H9 (cell line): ENCODE data around the gene RASGRP4. TPM values are rescaled to one million over a fixed set of nuclear protein-coding genes. Genes with fewer than 3 reads are reported as not detected.
A peak's percentile ranks its signal among the peaks of the same experiment; 100 is the strongest.

Experiments
- DNase-seq: peaks from one replicate; pipeline ENCODE4 v3.0.0-alpha.2; 2017
- H2AFZ ChIP-seq: one replicate; pipeline ENCODE4 v1.6.1; 2013; ENCODE audit warnings: mild to moderate bottlenecking, low read length, control low read depth, moderate library complexity
- H2AK5ac ChIP-seq: 2 replicates; pipeline ENCODE4 v1.6.1; 2013; ENCODE audit warnings: low read length, control low read depth, mixed read lengths; ENCODE audit not compliant: insufficient read length
- H2BK120ac ChIP-seq: one replicate; pipeline ENCODE4 v1.6.1; 2013; ENCODE audit warnings: low read depth, mild to moderate bottlenecking, low read length, control low read depth, inconsistent platforms; ENCODE audit not compliant: poor library complexity, severe bottlenecking
- H2BK12ac ChIP-seq: 2 replicates; pipeline ENCODE4 v1.6.1; 2013; ENCODE audit warnings: low read length, control low read depth, mixed read lengths, low read depth; ENCODE audit not compliant: insufficient read length
- H2BK15ac ChIP-seq: 2 replicates; pipeline ENCODE4 v1.6.1; 2013; ENCODE audit warnings: low read depth, low read length, control low read depth
- H2BK20ac ChIP-seq: one replicate; pipeline ENCODE4 v1.6.1; 2013; ENCODE audit warnings: low read depth, mild to moderate bottlenecking, low read length, control low read depth, inconsistent platforms; ENCODE audit not compliant: poor library complexity, severe bottlenecking
- H2BK5ac ChIP-seq: 2 replicates; pipeline ENCODE4 v1.6.1; 2013; ENCODE audit warnings: low read length, control low read depth, mixed read lengths; ENCODE audit not compliant: insufficient read length
- H3K14ac ChIP-seq: 2 replicates; pipeline ENCODE4 v1.6.1; 2013; ENCODE audit warnings: low read length, control low read depth; ENCODE audit not compliant: insufficient read depth
- H3K18ac ChIP-seq: 2 replicates; pipeline ENCODE4 v1.6.1; 2013; ENCODE audit warnings: low read depth, mild to moderate bottlenecking, mixed read lengths, low read length, control low read depth; ENCODE audit not compliant: insufficient read length
- H3K23ac ChIP-seq: 2 replicates; pipeline ENCODE4 v1.6.1; 2013; ENCODE audit warnings: low read length, control low read depth, mixed read lengths, low read depth; ENCODE audit not compliant: insufficient read length
- H3K23me2 ChIP-seq: 2 replicates; pipeline ENCODE4 v1.6.1; 2013; ENCODE audit warnings: low read depth, mild to moderate bottlenecking, mixed read lengths, low read length, control low read depth; ENCODE audit not compliant: insufficient read length, poor library complexity, severe bottlenecking
- H3K27ac ChIP-seq: 2 replicates; pipeline ENCODE4 v1.5.1; 2013; ENCODE audit warnings: low read length, control low read depth, mixed read lengths, low read depth; ENCODE audit not compliant: insufficient read length
- H3K27me3 ChIP-seq: 2 replicates; pipeline ENCODE4 v1.6.1; 2013; ENCODE audit warnings: low read length, control low read depth, inconsistent platforms; ENCODE audit not compliant: insufficient read depth
- H3K4ac ChIP-seq: 2 replicates; pipeline ENCODE4 v1.6.1; 2013; ENCODE audit warnings: low read depth, mild to moderate bottlenecking, control low read depth, inconsistent platforms, low read length, moderate library complexity
- H3K4me1 ChIP-seq: 2 replicates; pipeline ENCODE4 v1.6.1; 2013; ENCODE audit warnings: low read length, control low read depth, inconsistent platforms; ENCODE audit not compliant: insufficient read depth
- H3K4me2 ChIP-seq: 2 replicates; pipeline ENCODE4 v1.6.1; 2013; ENCODE audit warnings: low read length, control low read depth, mixed read lengths; ENCODE audit not compliant: insufficient read length, insufficient read depth
- H3K56ac ChIP-seq: 2 replicates; pipeline ENCODE4 v1.6.1; 2013; ENCODE audit warnings: low read depth, mild to moderate bottlenecking, mixed read lengths, low read length, control low read depth; ENCODE audit not compliant: insufficient read length
- H3K79me1 ChIP-seq: 2 replicates; pipeline ENCODE4 v1.6.1; 2013; ENCODE audit warnings: low read depth, mild to moderate bottlenecking, moderate library complexity, low read length, control low read depth, inconsistent platforms; ENCODE audit not compliant: insufficient read depth, poor library complexity, severe bottlenecking
- H3K79me2 ChIP-seq: 2 replicates; pipeline ENCODE4 v1.6.1; 2013; ENCODE audit warnings: low read length, control low read depth, inconsistent platforms; ENCODE audit not compliant: insufficient read depth
- H3K9ac ChIP-seq: 2 replicates; pipeline ENCODE4 v1.6.1; 2013; ENCODE audit warnings: low read length, control low read depth, mixed read lengths; ENCODE audit not compliant: insufficient read length; ENCODE audit errors: extremely low read depth
- H3K9me3 ChIP-seq: one replicate; pipeline ENCODE4 v1.6.1; 2013; ENCODE audit warnings: low read depth, low read length, inconsistent platforms; ENCODE audit not compliant: control insufficient read depth
- H3T11ph ChIP-seq: one replicate; pipeline ENCODE4 v1.6.1; 2013; ENCODE audit warnings: mild to moderate bottlenecking, low read length, control low read depth, inconsistent platforms
- H4K20me1 ChIP-seq: one replicate; pipeline ENCODE4 v1.6.1; 2013; ENCODE audit not compliant: control insufficient read depth, insufficient read length, insufficient read depth
- H4K5ac ChIP-seq: 2 replicates; pipeline ENCODE4 v1.6.1; 2013; ENCODE audit warnings: low read depth, mild to moderate bottlenecking, mixed read lengths, low read length, control low read depth; ENCODE audit not compliant: insufficient read length
- H4K8ac ChIP-seq: replicated peaks from 2 replicates; pipeline ENCODE4 v1.6.1; 2013; ENCODE audit warnings: low read length, control low read depth, mixed read lengths, low read depth; ENCODE audit not compliant: insufficient read length
- H4K91ac ChIP-seq: 2 replicates; pipeline ENCODE4 v1.6.1; 2013; ENCODE audit warnings: low read depth, mild to moderate bottlenecking, moderate library complexity, mixed read lengths, low read length, control low read depth; ENCODE audit not compliant: insufficient read length
- H3K27ac Mint-ChIP-seq, 3 experiments: 2 replicates in 2 of 3; 3 replicates in 1 of 3; pipeline ENCODE4 v1.8.0; 2020 to 2021; ENCODE audit warnings: mixed read lengths in 3 of 3, mild to moderate bottlenecking in 1 of 3, moderate library complexity in 1 of 3
- H3K27me3 Mint-ChIP-seq: 2 replicates; pipeline ENCODE4 v1.8.0; 2021; ENCODE audit warnings: low read depth, mild to moderate bottlenecking, moderate library complexity, mixed read lengths
- H3K36me3 Mint-ChIP-seq, 3 experiments: 2 replicates in 2 of 3; 3 replicates in 1 of 3; pipeline ENCODE4 v1.8.0; 2020 to 2021; ENCODE audit warnings: low read depth in 3 of 3, mixed read lengths in 3 of 3; ENCODE audit not compliant: insufficient read depth in 1 of 3
- H3K4me1 Mint-ChIP-seq, 2 experiments: 2 replicates each; pipeline ENCODE4 v1.8.0; 2020; ENCODE audit warnings: mixed read lengths in 2 of 2
- H3K4me3 Mint-ChIP-seq, 2 experiments: 2 replicates in 1 of 2; 3 replicates in 1 of 2; pipeline ENCODE4 v1.8.0; 2020 to 2021; ENCODE audit warnings: mild to moderate bottlenecking in 2 of 2, mixed read lengths in 2 of 2, moderate library complexity in 1 of 2
- H3K9me3 Mint-ChIP-seq, 2 experiments: 2 replicates in 1 of 2; 3 replicates in 1 of 2; pipeline ENCODE4 v1.8.0; 2020; ENCODE audit warnings: mild to moderate bottlenecking in 2 of 2, mixed read lengths in 2 of 2, moderate library complexity in 1 of 2
- WGBS: extraction: QIAGEN DNeasy Blood & Tissue Kit; methylation state at CpG from one replicate; pipeline ENCODE4 v1.1.7; 2013; ENCODE audit warnings: missing lambda C conversion rate, low lambda C conversion rate, mixed read lengths; ENCODE audit not compliant: insufficient read length; ENCODE audit errors: extremely low coverage; 5-methylcytosine and 5-hydroxymethylcytosine counted together
- total RNA-seq: library from RNA; stranded (reverse); gene quantifications from 2 replicates; pipeline ENCODE4 v1.2.1, GENCODE V29; 2021
- TF ChIP-seq, protein P1 (sequence below): fragments of 200-600 bp; sonication (generic); conservative IDR thresholded peaks from 3 replicates; pipeline ENCODE4 v1.8.0; 2021; ENCODE audit warnings: antibody characterized with exemption, mild to moderate bottlenecking

Gene RASGRP4
- total RNA-seq, 1 experiment from 2014 or later = 0.28 TPM

GRCh38 chr19:38452430-38453366, 26.7 kb upstream of the RASGRP4 start:
- peak; percentile 99 for DNase-seq
- Histone ChIP-seq H3K9me3 (no peaks in the 10 kb centered on the region), H3K4me1 (no peaks in the 10 kb centered on the region), H4K20me1 (no peaks in the 10 kb centered on the region), H2BK5ac (no peak overlapping the region), H2BK12ac (no peak overlapping the region), H3K4ac (no peak overlapping the region), H3K79me1 (no peaks in the 10 kb centered on the region), H2BK120ac (no peak overlapping the region), H4K91ac (no peak overlapping the region), H4K8ac (no peak overlapping the region), H3K56ac (no peak overlapping the region), H3K79me2 (no peaks in the 10 kb centered on the region), H3K23ac (no peak overlapping the region), H3K27ac (no peak overlapping the region), H4K5ac (no peak overlapping the region), H2AK5ac (no peak overlapping the region), H2BK15ac (no peak overlapping the region), H3K4me2 (no peak overlapping the region), H3K9ac (no peak overlapping the region), H3K18ac (no peak overlapping the region), H2BK20ac (no peak overlapping the region), H2AFZ (no peak overlapping the region), H3K23me2 (peaks cover 5% of the 10 kb centered on the region), H3K14ac (peak overlapping the region; percentile 69; the same call in 1 of the 2 replicates), H3K27me3 (no peaks in the 10 kb centered on the region), H3T11ph (no peak overlapping the region)
- Mint-ChIP-seq H3K27ac (peak overlapping the region in 2 of 3 experiments; percentile 70 to 76; a peak in 3 of 7 replicates), H3K36me3 (peaks cover 50 to 60% (median 58%) of the 10 kb centered on the region in 3 experiments), H3K4me3 (peak overlapping the region in 1 of 2 experiments; percentile 7; a peak in 2 of 5 replicates), H3K27me3 (no peaks in the 10 kb centered on the region; the same call in 1 of the 2 replicates), H3K9me3 (no peaks in the 10 kb centered on the region), H3K4me1 (peaks cover 5 to 11% of the 10 kb centered on the region in 2 experiments; a peak in 3 of 4 replicates)
- TF ChIP-seq, protein P1, sequence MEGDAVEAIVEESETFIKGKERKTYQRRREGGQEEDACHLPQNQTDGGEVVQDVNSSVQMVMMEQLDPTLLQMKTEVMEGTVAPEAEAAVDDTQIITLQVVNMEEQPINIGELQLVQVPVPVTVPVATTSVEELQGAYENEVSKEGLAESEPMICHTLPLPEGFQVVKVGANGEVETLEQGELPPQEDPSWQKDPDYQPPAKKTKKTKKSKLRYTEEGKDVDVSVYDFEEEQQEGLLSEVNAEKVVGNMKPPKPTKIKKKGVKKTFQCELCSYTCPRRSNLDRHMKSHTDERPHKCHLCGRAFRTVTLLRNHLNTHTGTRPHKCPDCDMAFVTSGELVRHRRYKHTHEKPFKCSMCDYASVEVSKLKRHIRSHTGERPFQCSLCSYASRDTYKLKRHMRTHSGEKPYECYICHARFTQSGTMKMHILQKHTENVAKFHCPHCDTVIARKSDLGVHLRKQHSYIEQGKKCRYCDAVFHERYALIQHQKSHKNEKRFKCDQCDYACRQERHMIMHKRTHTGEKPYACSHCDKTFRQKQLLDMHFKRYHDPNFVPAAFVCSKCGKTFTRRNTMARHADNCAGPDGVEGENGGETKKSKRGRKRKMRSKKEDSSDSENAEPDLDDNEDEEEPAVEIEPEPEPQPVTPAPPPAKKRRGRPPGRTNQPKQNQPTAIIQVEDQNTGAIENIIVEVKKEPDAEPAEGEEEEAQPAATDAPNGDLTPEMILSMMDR = no peak
- WGBS = no CpG with 5 or more reads among the region's 45 CpGs
